ENCODE results near the gene LAMA4.

DNA sequence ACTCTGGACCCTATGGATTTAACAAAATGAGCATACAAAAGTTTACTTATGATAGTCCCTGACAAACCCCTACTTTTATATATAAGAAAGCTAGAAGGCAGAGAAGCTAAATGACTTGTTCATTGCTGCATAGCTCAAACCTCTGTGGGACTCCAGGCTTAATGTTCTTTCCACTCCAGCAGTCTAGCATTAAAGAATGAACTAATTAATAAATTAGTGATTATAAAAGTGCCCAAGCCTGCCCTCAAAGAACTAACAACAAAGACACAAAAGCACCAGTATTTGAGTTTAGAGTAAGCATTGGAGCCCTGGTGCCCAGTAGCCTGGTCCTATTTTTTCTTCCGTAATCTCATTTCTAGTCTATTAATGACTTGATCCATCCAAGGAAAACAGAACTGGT, 59.9 kb downstream of the LAMA4 start:
- TF ChIP-seq EP300 (IDR thresholded peaks at IDR 0.05; ENCODE audit: borderline replicate concordance) (no peak), TAF1 (IDR thresholded peaks at IDR 0.05; ENCODE audit: low read depth) (no peak), CEBPB (IDR thresholded peaks at IDR 0.05) (no peak)
